Endothelial cell of umbilical vein (primary cell): ENCODE data around the gene PCMT1. TPM values are rescaled to one million over a fixed set of nuclear protein-coding genes. Genes with fewer than 3 reads are reported as not detected.

Source experiments
- BruUV-seq: library from RNA; stranded (reverse); fragments of 400-500 nt; replicated peaks from 2 replicates; lab custom pipeline; 2021; lab: Mats Ljungman, UMichigan
- CTCF ChIA-PET: fragments of 300-600, 350-600 bp; sonication (Branson Sonifier 250); formaldehyde crosslinking; loops from one replicate; lab custom pipeline; 2021; ENCODE audit warnings: antibody characterized with exemption, inconsistent platforms; lab: Charles Lee
- POLR2A ChIA-PET: fragments of 300-600, 350-600 bp; sonication (Branson Sonifier 250); formaldehyde crosslinking; loops from one replicate; lab custom pipeline; 2021; ENCODE audit warnings: antibody characterized with exemption, inconsistent platforms; lab: Charles Lee
- DNase-seq: peaks from one replicate; pipeline ENCODE4 v3.0.0-alpha.2; 2011; ENCODE audit warnings: low read depth, low spot score
- FAIRE-seq: peaks from 2 replicates; lab custom pipeline; 2011; peaks lifted over from hg19 to GRCh38; lab: Jason Lieb, UNC
- H2AFZ ChIP-seq: 2 replicates; pipeline ENCODE4 v1.6.0; 2012; ENCODE audit warnings: low read depth, low read length, control low read depth, inconsistent platforms
- H3K27ac ChIP-seq: 2 replicates; pipeline ENCODE4 v1.5.1; 2011; ENCODE audit warnings: low read depth, mild to moderate bottlenecking, control low read depth, low read length, moderate library complexity; ENCODE audit not compliant: insufficient read depth
- H3K27me3 ChIP-seq, 2 experiments: 2 replicates each; pipeline versions ENCODE4 v1.6.0 to v1.6.1; 2011; ENCODE audit warnings: low read length in 2 of 2, mixed read lengths in 1 of 2; ENCODE audit not compliant: control insufficient read depth in 2 of 2, insufficient read depth in 2 of 2
- H3K36me3 ChIP-seq, 2 experiments: 2 replicates in 1 of 2; 3 replicates in 1 of 2; pipeline ENCODE4 v1.5.1; 2011; ENCODE audit warnings: low read length in 2 of 2, mild to moderate bottlenecking in 1 of 2, moderate library complexity in 1 of 2; ENCODE audit not compliant: control insufficient read depth in 2 of 2, insufficient read depth in 2 of 2; ENCODE audit errors: extremely low read depth in 1 of 2
- H3K4me1 ChIP-seq: 3 replicates; pipeline ENCODE4 v1.5.1; 2011; ENCODE audit warnings: mild to moderate bottlenecking, low read length; ENCODE audit not compliant: control insufficient read depth, insufficient read depth; ENCODE audit errors: extremely low read depth
- H3K4me2 ChIP-seq: 2 replicates; pipeline ENCODE4 v1.6.1; 2011; ENCODE audit warnings: low read length, control low read depth, mixed read lengths; ENCODE audit not compliant: insufficient read depth
- H3K4me3 ChIP-seq, 3 experiments: fragments of 200-600 bp in 1 of 3; sonication (generic), shearing (Covaris generic) in 1 of 3; replicated peaks in 1 of 3; 2 replicates each; pipeline ENCODE4 v1.5.1; 2011 to 2016; ENCODE audit warnings: control low read depth in 3 of 3, low read length in 3 of 3, mild to moderate bottlenecking in 2 of 3, inconsistent platforms in 1 of 3, low read depth in 1 of 3, moderate library complexity in 1 of 3; ENCODE audit not compliant: insufficient read depth in 1 of 3
- H3K79me2 ChIP-seq: 2 replicates; pipeline ENCODE4 v1.6.0; 2012; ENCODE audit warnings: low read length, inconsistent platforms; ENCODE audit not compliant: control insufficient read depth, insufficient read depth
- H3K9ac ChIP-seq: replicated peaks from 2 replicates; pipeline ENCODE3; 2011; ENCODE audit warnings: low read length, control low read depth; ENCODE audit not compliant: insufficient read depth; ENCODE audit errors: extremely low read depth
- H3K9me1 ChIP-seq: replicated peaks from 3 replicates; pipeline ENCODE4 v1.6.0; 2011; ENCODE audit warnings: mild to moderate bottlenecking, low read length; ENCODE audit not compliant: control insufficient read depth, insufficient read depth; ENCODE audit errors: extremely low read depth
- H3K9me3 ChIP-seq: replicated peaks from 2 replicates; pipeline ENCODE4 v1.5.1; 2012; ENCODE audit warnings: low read length, inconsistent platforms; ENCODE audit not compliant: control insufficient read depth, insufficient read depth
- H4K20me1 ChIP-seq: replicated peaks from 2 replicates; pipeline ENCODE3; 2011; ENCODE audit warnings: mild to moderate bottlenecking, low read length; ENCODE audit not compliant: control insufficient read depth, insufficient read depth; ENCODE audit errors: extremely low read depth
- CTCF ChIP-seq, 2 donors: IDR thresholded peaks; 1 replicate in 1 of 2; 2 replicates in 1 of 2; pipeline ENCODE4 v1.5.1; 2011; ENCODE audit warnings: low read length in 2 of 2, mild to moderate bottlenecking in 2 of 2, moderate library complexity in 2 of 2, control low read depth in 1 of 2, inconsistent platforms in 1 of 2, low read depth in 1 of 2; ENCODE audit not compliant: insufficient read depth in 1 of 2; ENCODE audit errors: extremely low read depth in 1 of 2
- EZH2 ChIP-seq: IDR thresholded peaks from 2 replicates; pipeline ENCODE4 v1.6.1; 2012; ENCODE audit warnings: borderline replicate concordance, low read depth, mild to moderate bottlenecking, moderate library complexity, low read length, inconsistent platforms; ENCODE audit not compliant: severe bottlenecking
- FOS ChIP-seq: IDR thresholded peaks from 2 replicates; pipeline ENCODE4 v1.6.1; 2011; ENCODE audit warnings: mild to moderate bottlenecking, low read length, moderate library complexity, borderline replicate concordance; ENCODE audit not compliant: insufficient read depth
- GATA2 ChIP-seq: IDR thresholded peaks from 2 replicates; pipeline ENCODE4 v1.7.0; 2011; ENCODE audit warnings: low read depth, mild to moderate bottlenecking, moderate library complexity, mixed read lengths, low read length; ENCODE audit not compliant: insufficient read length, insufficient read depth
- JUN ChIP-seq: IDR thresholded peaks from 2 replicates; pipeline ENCODE4 v1.6.1; 2011; ENCODE audit warnings: borderline replicate concordance, low read depth; ENCODE audit not compliant: insufficient read length, insufficient read depth
- MAX ChIP-seq: IDR thresholded peaks from 2 replicates; pipeline ENCODE4 v1.6.1; 2011; ENCODE audit not compliant: insufficient read depth, insufficient read length
- MYC ChIP-seq: IDR thresholded peaks from one replicate; pipeline ENCODE4 v1.6.1; 2011; ENCODE audit warnings: mild to moderate bottlenecking, low read depth, low read length
- POLR2A ChIP-seq: IDR thresholded peaks from 2 replicates; pipeline ENCODE4 v1.6.1; 2012; ENCODE audit warnings: low read depth, mild to moderate bottlenecking, control low read depth, low read length
- POLR2AphosphoS5 ChIP-seq: IDR thresholded peaks from 2 replicates; pipeline ENCODE4 v1.6.1; 2012; ENCODE audit warnings: low read depth, mild to moderate bottlenecking, control low read depth, low read length, moderate library complexity; ENCODE audit not compliant: insufficient read depth
- dilution Hi-C: fragments of 300-500 bp; cut with MboI; formaldehyde crosslinking; loops from one replicate; pipeline ENCODE4 v1.15.0; 2019; ENCODE audit warnings: low sequenced_read_pairs; ENCODE audit not compliant: extremely low pct_ligation_motif_present
- intact Hi-C: fragments of 100-400 bp; cut with micrococcal nuclease; formaldehyde crosslinking; loops from one replicate; pipeline ENCODE4 v1.10.0; 2022
- polyA plus RNA-seq, 4 experiments: library from polyadenylated mRNA; depleted of rRNA in 3 of 4; stranded (reverse) in 3 of 4; unstranded in 1 of 4; fragments of >200 nt; gene quantifications; 2 replicates each; pipeline versions ENCODE4 v1.2.1 to v1.2.3, GENCODE V29; 2011 to 2012; ENCODE audit warnings: missing spikeins in 1 of 4
- total RNA-seq: library from RNA; stranded (reverse); gene quantifications from 2 replicates; pipeline ENCODE4 v1.2.3, GENCODE V29; 2021

The PCMT1 gene
- total and polyA plus RNA-seq, 2 donors (not counting 3 experiments of a cell fraction or from before 2014, with no cell fraction given): 95.0 to 102 TPM

- dilution Hi-C loops (no loop called here), intact Hi-C loops (no loop called here)
- BruUV-seq: no TSS peak
- Histone ChIP-seq H3K79me2 (no peaks in the 10 kb centered on the region), H4K20me1 (no peaks in the 10 kb centered on the region), H3K27me3 (no peaks in the 10 kb centered on the region), H3K9me3 (no peaks in the 10 kb centered on the region), H3K9me1 (no peaks in the 10 kb centered on the region), H3K36me3 (peaks cover 5 to 10% of the 10 kb centered on the region in 2 experiments), H3K4me2 (no peak overlapping the region), H3K27ac (no peak overlapping the region), H3K4me3 (no peak overlapping the region), H2AFZ (no peak overlapping the region), H3K4me1 (no peaks in the 10 kb centered on the region), H3K9ac (no peak overlapping the region)
- ChIA-PET CTCF (no interaction called here), POLR2A (no interaction called here)
- FAIRE-seq (no peak), DNase-seq (no peak)
- TF ChIP-seq JUN: no peak
- no peak for TF ChIP-seq CTCF (IDR thresholded peaks at IDR 0.05; ENCODE audit: extremely low read depth in 1 of 2, insufficient read depth in 1 of 2, low read depth in 1 of 2, low read length in 2 of 2)
- TF ChIP-seq FOS: no peak
- TF ChIP-seq GATA2: no peak
- TF ChIP-seq MYC: no peak
- no peak for TF ChIP-seq POLR2AphosphoS5
- no peak for TF ChIP-seq EZH2
- no peak for TF ChIP-seq POLR2A
- TF ChIP-seq MAX: no peak
Observed at GRCh38 chr6:149725785-149726184, 23.8 kb upstream of the PCMT1 start.
